Sigmoid colon (tissue), 3 donors: ENCODE results near the gene EEPD1.

ENCODE experiments used
- POLR2A ChIP-seq, 2 donors: fragments of 450-650 bp; IDR thresholded peaks; one replicate each; pipeline ENCODE4 v1.6.1; 2016; ENCODE audit warnings: antibody characterized with exemption in 2 of 2, mild to moderate bottlenecking in 2 of 2, moderate library complexity in 2 of 2
- TF ChIP-seq, protein P1 (sequence below), 4 experiments: fragments of 450-650 bp in 3 of 4; fragments of 200-600 bp in 1 of 4; IDR thresholded peaks; one replicate each; pipeline ENCODE4 v1.5.1; 2016 to 2019; ENCODE audit warnings: antibody characterized with exemption in 4 of 4, mild to moderate bottlenecking in 3 of 4, moderate library complexity in 2 of 4

DNA sequence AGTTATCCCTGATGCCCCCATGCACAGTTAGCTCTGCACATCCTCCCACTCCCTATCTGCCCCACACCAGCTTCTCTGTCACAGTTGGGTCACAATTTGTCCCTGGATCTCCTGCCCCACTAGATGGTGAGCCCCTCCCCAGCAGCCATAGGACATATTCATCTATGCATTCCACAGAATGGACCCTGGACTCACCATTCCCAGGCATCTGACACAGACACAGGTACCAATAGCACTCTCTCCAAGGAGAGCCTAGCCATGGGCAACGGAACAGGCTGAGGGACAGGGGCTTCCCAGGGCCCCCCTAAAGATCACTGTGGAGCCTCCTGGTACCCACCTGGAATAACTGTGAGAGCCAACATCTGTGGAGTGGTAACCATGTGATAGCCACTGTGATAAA, 34.7 kb upstream of the EEPD1 start:
- TF ChIP-seq POLR2A (IDR thresholded peaks at IDR 0.05), result no peak
- TF ChIP-seq, protein P1, sequence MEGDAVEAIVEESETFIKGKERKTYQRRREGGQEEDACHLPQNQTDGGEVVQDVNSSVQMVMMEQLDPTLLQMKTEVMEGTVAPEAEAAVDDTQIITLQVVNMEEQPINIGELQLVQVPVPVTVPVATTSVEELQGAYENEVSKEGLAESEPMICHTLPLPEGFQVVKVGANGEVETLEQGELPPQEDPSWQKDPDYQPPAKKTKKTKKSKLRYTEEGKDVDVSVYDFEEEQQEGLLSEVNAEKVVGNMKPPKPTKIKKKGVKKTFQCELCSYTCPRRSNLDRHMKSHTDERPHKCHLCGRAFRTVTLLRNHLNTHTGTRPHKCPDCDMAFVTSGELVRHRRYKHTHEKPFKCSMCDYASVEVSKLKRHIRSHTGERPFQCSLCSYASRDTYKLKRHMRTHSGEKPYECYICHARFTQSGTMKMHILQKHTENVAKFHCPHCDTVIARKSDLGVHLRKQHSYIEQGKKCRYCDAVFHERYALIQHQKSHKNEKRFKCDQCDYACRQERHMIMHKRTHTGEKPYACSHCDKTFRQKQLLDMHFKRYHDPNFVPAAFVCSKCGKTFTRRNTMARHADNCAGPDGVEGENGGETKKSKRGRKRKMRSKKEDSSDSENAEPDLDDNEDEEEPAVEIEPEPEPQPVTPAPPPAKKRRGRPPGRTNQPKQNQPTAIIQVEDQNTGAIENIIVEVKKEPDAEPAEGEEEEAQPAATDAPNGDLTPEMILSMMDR (IDR thresholded peaks at IDR 0.05), result no peak
